HEK293T (cell line): ENCODE results near the gene HES7.
"Not testable (repeated sequence)": the region's sequence is repeated elsewhere in the genome, so short reads cannot be mapped to it uniquely, and the experiment has no call there.

Experiments used
- CTCF ChIA-PET: fragments of 350-600 bp; formaldehyde crosslinking; extraction: SDS; loops from one replicate; lab custom pipeline; 2021; ENCODE audit warnings: antibody characterized with exemption, inconsistent platforms; lab: Yijun Ruan, JAX
- POLR2A ChIA-PET: fragments of 350-600 bp; formaldehyde crosslinking; extraction: SDS; loops from one replicate; lab custom pipeline; 2020; ENCODE audit warnings: antibody characterized with exemption, inconsistent platforms; lab: Yijun Ruan, JAX
- DNase-seq: peaks from one replicate; pipeline ENCODE4 v3.0.0; 2012; ENCODE audit warnings: mixed read lengths; ENCODE audit errors: extremely low spot score
- ARNT ChIP-seq: fragments of 450-650 bp; IDR thresholded peaks from 2 replicates; pipeline ENCODE4 v1.6.1; 2017; ENCODE audit warnings: mild to moderate bottlenecking
- BHLHE40 ChIP-seq: fragments of 450-650 bp; IDR thresholded peaks from 2 replicates; pipeline ENCODE4 v1.6.1; 2016; ENCODE audit warnings: mild to moderate bottlenecking, moderate library complexity, borderline replicate concordance
- CTBP1 ChIP-seq: fragments of 450-650 bp; IDR thresholded peaks from 2 replicates; pipeline ENCODE4 v1.6.1; 2016; ENCODE audit warnings: borderline replicate concordance
- ELF4 ChIP-seq: fragments of 450-650 bp; IDR thresholded peaks from 2 replicates; pipeline ENCODE4 v1.6.1; 2017; ENCODE audit warnings: antibody characterized with exemption
- FOXA1 ChIP-seq: fragments of 450-650 bp; IDR thresholded peaks from 2 replicates; pipeline ENCODE4 v1.6.1; 2016; ENCODE audit warnings: mild to moderate bottlenecking
- FOXK2 ChIP-seq: fragments of 450-650 bp; IDR thresholded peaks from 2 replicates; pipeline ENCODE4 v1.6.1; 2016; ENCODE audit warnings: mild to moderate bottlenecking
- FOXM1 ChIP-seq: fragments of 450-650 bp; IDR thresholded peaks from 2 replicates; pipeline ENCODE4 v1.6.1; 2017; ENCODE audit warnings: mild to moderate bottlenecking, borderline replicate concordance
- HDGF ChIP-seq: fragments of 450-650 bp; IDR thresholded peaks from 2 replicates; pipeline ENCODE4 v1.6.1; 2017; ENCODE audit warnings: antibody characterized with exemption, borderline replicate concordance
- L3MBTL2 ChIP-seq: fragments of 450-650 bp; conservative IDR thresholded peaks from 2 replicates; pipeline ENCODE4 v1.6.1; 2016; ENCODE audit warnings: mild to moderate bottlenecking
- LEF1 ChIP-seq: fragments of 450-650 bp; IDR thresholded peaks from 2 replicates; pipeline ENCODE4 v1.6.1; 2017; ENCODE audit warnings: mild to moderate bottlenecking, borderline replicate concordance
- NFRKB ChIP-seq: fragments of 450-650 bp; IDR thresholded peaks from 2 replicates; pipeline ENCODE4 v1.6.1; 2016; ENCODE audit warnings: mild to moderate bottlenecking, moderate library complexity
- PKNOX1 ChIP-seq: fragments of 450-650 bp; IDR thresholded peaks from 2 replicates; pipeline ENCODE4 v1.6.1; 2016
- SP1 ChIP-seq: fragments of 450-650 bp; IDR thresholded peaks from 2 replicates; pipeline ENCODE4 v1.6.1; 2017
- SUZ12 ChIP-seq: fragments of 450-650 bp; IDR thresholded peaks from 2 replicates; pipeline ENCODE4 v1.6.1; 2016; ENCODE audit warnings: mild to moderate bottlenecking
- TARDBP ChIP-seq: fragments of 450-650 bp; IDR thresholded peaks from 2 replicates; pipeline ENCODE4 v1.6.1; 2016
- ZNF384 ChIP-seq: fragments of 450-650 bp; IDR thresholded peaks from 2 replicates; pipeline ENCODE4 v1.6.1; 2016

The HES7 gene

GRCh38 chr17:8123695-8124349 is at the start of gene HES7:
Gene HES7, minus strand, starts transcription at chr17:8124106. Its CDS starts 22 bp downstream, at chr17:8124084.
- no peak for DNase-seq
- POLR2A ChIA-PET: interaction anchor here (1.0 to 2.8 kb wide), 8 partner anchors 11 to 172 kb away, joined by 3 to 22 read pairs (median 4); partner anchors contain the start of genes AURKB, PER1 and SLC25A35
- TF ChIP-seq L3MBTL2: peak; percentile 57
- TF ChIP-seq SUZ12: no peak
- CTCF ChIA-PET: interaction anchor here (0.6 to 1.0 kb wide), 4 partner anchors 9 to 155 kb away, joined by 3 to 8 read pairs (median 3); no protein-coding TSS in a partner anchor

GRCh38 chr17:8173056-8173870 is 49.4 kb upstream of the HES7 start:
- DNase-seq: peak; percentile 79
- CTCF ChIA-PET: interaction anchor here (0.7 to 1.2 kb wide), 3 partner anchors 15 to 54 kb away, joined by 3 to 5 read pairs (median 3); no protein-coding TSS in a partner anchor
- peak; percentile 85 for TF ChIP-seq PKNOX1
- peak; percentile 72; the same call in 1 of the 2 replicates for TF ChIP-seq FOXM1
- no peak for TF ChIP-seq SP1
- peak; percentile 96 for TF ChIP-seq CTBP1
- TF ChIP-seq HDGF: no peak
- TF ChIP-seq BHLHE40: peak; percentile 80
- TF ChIP-seq LEF1: 0 out of 2 replicates have a peak, but pooled peaks have one; percentile 59
- no peak for TF ChIP-seq SUZ12
- TF ChIP-seq ARNT: peak; percentile 74; the same call in 1 of the 2 replicates
- TF ChIP-seq L3MBTL2: peak; percentile 84
- peak; percentile 37; the same call in 1 of the 2 replicates for TF ChIP-seq ZNF384
- peak; percentile 100 for TF ChIP-seq ELF4
- TF ChIP-seq TARDBP: peak; percentile 73
- TF ChIP-seq NFRKB: peak; percentile 98
- no peak for TF ChIP-seq FOXA1
- peak; percentile 98 for TF ChIP-seq FOXK2
- POLR2A ChIA-PET: interaction anchor here (0.6 to 1.9 kb wide), 44 partner anchors 9 to 455 kb away, joined by 3 to 32 read pairs (median 7); partner anchors contain the start of genes ALOX12B, ALOXE3, AURKB and BORCS6

GRCh38 chr17:8170186-8170585 is 46.3 kb upstream of the HES7 start:
- TF ChIP-seq ZNF384: peak; percentile 84
- CTCF ChIA-PET: interaction anchor here (0.6 to 0.7 kb wide), 2 partner anchors 34 to 52 kb away, joined by 3 read pairs; no protein-coding TSS in a partner anchor
- POLR2A ChIA-PET: interaction anchor here (0.7 to 1.0 kb wide), 3 partner anchors 9 to 125 kb away, joined by 3 read pairs; partner anchors contain the start of gene SLC25A35
- not testable (repeated sequence) for DNase-seq

- CTCF ChIA-PET: interaction anchor here (0.6 to 1.3 kb wide), 4 partner anchors 46 to 171 kb away, joined by 3 to 5 read pairs (median 4); no protein-coding TSS in a partner anchor
Observed at GRCh38 chr17:8167526-8167925, 43.6 kb upstream of the HES7 start.

GRCh38 chr17:8166731-8167130 is 42.8 kb upstream of the HES7 start:
- TF ChIP-seq LEF1 (no peak), TARDBP (no peak), NFRKB (no peak), FOXM1 (no peak), FOXA1 (no peak), ARNT (no peak), CTBP1 (no peak), ZNF384 (no peak), HDGF (no peak), FOXK2 (no peak), SUZ12 (no peak), SP1 (no peak), BHLHE40 (no peak), ELF4 (no peak), L3MBTL2 (no peak)
- POLR2A ChIA-PET: no interaction called here
- CTCF ChIA-PET: interaction anchor here (1.3 kb wide), 1 partner anchor 45 kb away, joined by 4 read pairs; no protein-coding TSS in a partner anchor
- DNase-seq: no peak

More at GRCh38 chr17:8167526-8167925, 43.6 kb upstream of the HES7 start:
- POLR2A ChIA-PET: no interaction called here
- TF ChIP-seq ZNF384 (no peak), ARNT (no peak), CTBP1 (no peak), TARDBP (no peak), SP1 (no peak), FOXA1 (no peak), L3MBTL2 (no peak), FOXM1 (no peak), FOXK2 (no peak), BHLHE40 (no peak), ELF4 (no peak), HDGF (no peak)
- no peak for DNase-seq

GRCh38 chr17:8164815-8165131 is 40.9 kb upstream of the HES7 start:
- no peak for DNase-seq
- ChIA-PET POLR2A (interaction anchor here (1.2 to 1.9 kb wide), 4 partner anchors 9 to 84 kb away, joined by 5 to 31 read pairs (median 7); partner anchors contain the start of genes CTC1 and PFAS), CTCF (interaction anchor here (1.3 kb wide), 1 partner anchor 91 kb away, joined by 4 read pairs; no protein-coding TSS in a partner anchor)
- no peak for TF ChIP-seq FOXA1
- no peak for TF ChIP-seq BHLHE40
